Activated naive CD4-positive, alpha-beta T cell treated with Interleukin-2 at 50 U/mL for 16 hours (primary cell): ENCODE data around the gene PRR23E.

Experiments
- DNase-seq: peaks from one replicate; pipeline ENCODE4 v3.0.0-alpha.2; 2020

Gene PRR23E

GRCh38 chr3:127210654-127210943 lies 17.7 kb downstream of the PRR23E start:
- DNase-seq: no peak

GRCh38 chr3:127211118-127212060 lies 18.5 kb downstream of the PRR23E start:
- DNase-seq: no peak

- no peak for DNase-seq
These were observed 19.3 kb downstream of the PRR23E start for GRCh38 chr3:127212231-127212630.

- no peak for DNase-seq
These were observed 19.8 kb downstream of the PRR23E start for GRCh38 chr3:127212711-127213110.

- no peak for DNase-seq
These were observed 20.5 kb downstream of the PRR23E start for GRCh38 chr3:127213381-127213918.

- no peak for DNase-seq
These were observed 22.0 kb downstream of the PRR23E start for GRCh38 chr3:127214975-127215374.

GRCh38 chr3:127215714-127216414 lies 22.9 kb downstream of the PRR23E start:
- DNase-seq: no peak

GRCh38 chr3:127216415-127217261 lies 23.7 kb downstream of the PRR23E start:
- no peak for DNase-seq

- DNase-seq: no peak
These were observed 24.9 kb downstream of the PRR23E start for GRCh38 chr3:127217596-127218453.

GRCh38 chr3:127218454-127218922 lies 25.6 kb downstream of the PRR23E start:
- no peak for DNase-seq

GRCh38 chr3:127220497-127220896 lies 27.6 kb downstream of the PRR23E start:
- DNase-seq: no peak

GRCh38 chr3:127221037-127221436 lies 28.1 kb downstream of the PRR23E start:
- no peak for DNase-seq

GRCh38 chr3:127221446-127222035 lies 28.6 kb downstream of the PRR23E start:
- no peak for DNase-seq

GRCh38 chr3:127222163-127222562 lies 29.2 kb downstream of the PRR23E start:
- DNase-seq: no peak

GRCh38 chr3:127222664-127223063 lies 29.7 kb downstream of the PRR23E start:
- DNase-seq: no peak

- DNase-seq: no peak
These were observed 31.2 kb downstream of the PRR23E start for GRCh38 chr3:127224118-127224517.

GRCh38 chr3:127226457-127226856 lies 33.5 kb downstream of the PRR23E start:
- DNase-seq: no peak

GRCh38 chr3:127226946-127227842 lies 34.3 kb downstream of the PRR23E start:
- DNase-seq: no peak

- DNase-seq: no peak
These were observed 35.9 kb downstream of the PRR23E start for GRCh38 chr3:127228866-127229265.

- no peak for DNase-seq
These were observed 40.4 kb downstream of the PRR23E start for GRCh38 chr3:127233371-127233770.
